HL-60/S4 treated with phorbol 12-myristate 13-acetate at 8.2 ng/mL for 4 days and 3 days (cell line): ENCODE data around the gene UBTF.

ENCODE experiments used
- in situ Hi-C: fragments of 300-500 bp; cut with MboI; formaldehyde crosslinking; loops from 2 replicates; pipeline ENCODE4 v1.15.0; 2022; ENCODE audit warnings: low sequenced_read_pairs

Gene UBTF, protein sequence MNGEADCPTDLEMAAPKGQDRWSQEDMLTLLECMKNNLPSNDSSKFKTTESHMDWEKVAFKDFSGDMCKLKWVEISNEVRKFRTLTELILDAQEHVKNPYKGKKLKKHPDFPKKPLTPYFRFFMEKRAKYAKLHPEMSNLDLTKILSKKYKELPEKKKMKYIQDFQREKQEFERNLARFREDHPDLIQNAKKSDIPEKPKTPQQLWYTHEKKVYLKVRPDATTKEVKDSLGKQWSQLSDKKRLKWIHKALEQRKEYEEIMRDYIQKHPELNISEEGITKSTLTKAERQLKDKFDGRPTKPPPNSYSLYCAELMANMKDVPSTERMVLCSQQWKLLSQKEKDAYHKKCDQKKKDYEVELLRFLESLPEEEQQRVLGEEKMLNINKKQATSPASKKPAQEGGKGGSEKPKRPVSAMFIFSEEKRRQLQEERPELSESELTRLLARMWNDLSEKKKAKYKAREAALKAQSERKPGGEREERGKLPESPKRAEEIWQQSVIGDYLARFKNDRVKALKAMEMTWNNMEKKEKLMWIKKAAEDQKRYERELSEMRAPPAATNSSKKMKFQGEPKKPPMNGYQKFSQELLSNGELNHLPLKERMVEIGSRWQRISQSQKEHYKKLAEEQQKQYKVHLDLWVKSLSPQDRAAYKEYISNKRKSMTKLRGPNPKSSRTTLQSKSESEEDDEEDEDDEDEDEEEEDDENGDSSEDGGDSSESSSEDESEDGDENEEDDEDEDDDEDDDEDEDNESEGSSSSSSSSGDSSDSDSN

DNA sequence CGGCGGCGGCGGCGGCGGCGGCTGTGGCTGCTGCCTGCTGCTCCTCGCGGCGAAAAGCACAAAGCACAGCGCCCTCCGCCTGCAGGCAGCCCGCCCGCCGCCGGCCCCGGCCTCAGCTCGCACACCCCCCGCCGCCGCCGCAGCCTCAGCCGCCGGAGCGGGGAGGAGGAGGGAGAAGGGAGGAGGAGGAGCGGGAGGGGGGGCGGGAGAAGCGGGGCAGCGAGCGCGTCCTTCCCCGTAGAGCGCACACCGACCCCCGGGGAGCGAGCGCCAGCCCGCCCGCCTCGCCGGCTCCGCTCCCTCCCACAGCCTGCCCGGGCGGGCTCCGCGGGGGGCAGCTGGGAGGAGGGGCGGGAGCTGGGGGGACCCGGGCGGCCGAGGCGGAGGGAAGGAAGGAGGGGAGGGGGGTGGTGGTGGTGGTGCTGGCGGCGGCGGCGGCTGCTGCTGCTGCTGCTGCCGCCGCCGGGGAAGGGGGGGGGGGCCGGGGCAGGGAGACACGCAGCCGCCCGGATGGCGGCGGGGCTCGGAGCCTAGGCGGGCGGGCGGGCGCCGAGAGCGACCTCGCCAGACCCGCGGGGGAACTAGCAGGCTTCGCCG lies at the start of gene UBTF:
UBTF (minus strand) TSS at position 60 of the 597 bp plus-strand sequence. CDS start 1,446 bp downstream, outside the sequence.
- in situ Hi-C loops: loop anchor here (10.0 to 25.0 kb wide), 2 partner anchors 105 to 293 kb away; partner anchors contain the start of genes GPATCH8 and SLC25A39

DNA sequence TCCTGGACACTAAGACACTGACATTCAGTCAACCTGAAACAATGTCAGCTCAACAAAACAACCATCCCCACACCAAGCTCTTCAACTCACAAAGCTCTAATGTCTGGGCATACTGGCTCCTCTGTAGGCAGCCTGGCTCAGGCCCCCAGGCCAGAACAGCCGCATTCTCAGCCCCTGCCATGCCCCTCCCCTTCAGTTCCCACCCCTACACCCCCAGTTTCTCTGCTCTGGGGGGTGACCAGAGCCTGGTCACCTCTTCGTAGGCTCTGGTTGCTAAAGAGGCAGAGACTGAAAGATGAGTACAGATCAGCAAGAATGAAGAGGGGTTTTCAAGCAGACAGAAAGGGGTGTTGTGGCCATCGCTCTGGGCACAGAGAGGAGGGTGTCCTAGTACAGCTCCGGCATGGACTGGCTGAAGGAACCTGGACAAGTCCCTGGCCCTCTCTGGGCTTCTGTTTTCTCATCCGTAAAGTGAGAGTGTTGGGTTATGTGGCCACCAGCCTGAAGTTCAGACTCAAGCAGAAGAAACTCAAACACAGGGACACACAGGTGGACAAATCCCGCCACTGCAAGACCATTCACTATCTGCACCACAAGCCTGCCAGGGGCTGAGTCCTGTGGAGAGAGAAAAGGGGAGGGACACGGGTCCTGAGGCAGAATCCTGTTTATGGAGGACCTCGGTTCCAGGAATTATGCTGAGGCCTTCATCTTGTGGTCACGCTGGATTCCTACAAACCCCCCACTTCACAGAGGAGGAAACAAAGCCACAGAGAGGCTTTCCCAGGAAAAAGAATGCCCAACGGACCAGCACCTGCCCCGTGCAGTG lies 49.4 kb upstream of the UBTF start:
- in situ Hi-C loops: no loop called here

DNA sequence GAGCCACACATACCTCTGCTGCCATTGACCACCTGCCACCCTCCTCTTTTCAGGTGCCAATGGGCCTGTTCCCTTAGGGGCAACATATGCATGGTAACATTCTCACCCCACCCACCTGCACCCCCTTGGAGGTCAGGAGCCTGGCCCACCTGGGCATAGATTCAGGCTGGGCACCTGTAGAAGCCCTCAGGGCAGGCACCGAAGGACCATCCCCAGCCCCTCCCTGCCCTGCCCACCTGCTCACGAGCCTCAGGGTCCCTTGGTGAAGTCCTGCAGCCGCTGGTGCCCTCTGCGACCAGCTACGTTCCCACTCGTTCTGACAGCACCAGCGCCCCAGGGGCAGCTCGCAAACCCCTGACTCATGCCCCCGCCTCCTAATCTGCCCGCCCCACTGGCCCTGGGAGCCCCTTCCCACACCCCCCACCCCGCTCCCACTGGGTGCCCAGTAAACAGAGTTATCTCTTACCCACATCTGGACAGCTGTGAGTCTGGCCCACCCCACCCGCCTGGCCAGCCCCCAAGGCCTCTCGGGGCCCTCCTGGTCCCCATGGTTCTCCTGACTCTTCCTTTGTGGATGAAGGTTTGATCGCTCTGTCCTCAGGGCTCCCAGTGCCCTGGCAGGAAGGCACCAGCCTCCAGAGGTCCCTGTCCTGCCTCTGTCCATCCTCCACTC lies 48.5 kb upstream of the UBTF start, which contains the start of gene SLC4A1:
SLC4A1 (minus strand) TSS at position 318 of the 673 bp plus-strand sequence. CDS start 5,269 bp downstream, outside the sequence.
- in situ Hi-C loops: no loop called here

GRCh38 chr17:44267165-44267455 lies 47.6 kb upstream of the UBTF start:
- in situ Hi-C loops: no loop called here

- in situ Hi-C loops: no loop called here
Measured at GRCh38 chr17:44266402-44267164, 47.1 kb upstream of the UBTF start.

DNA sequence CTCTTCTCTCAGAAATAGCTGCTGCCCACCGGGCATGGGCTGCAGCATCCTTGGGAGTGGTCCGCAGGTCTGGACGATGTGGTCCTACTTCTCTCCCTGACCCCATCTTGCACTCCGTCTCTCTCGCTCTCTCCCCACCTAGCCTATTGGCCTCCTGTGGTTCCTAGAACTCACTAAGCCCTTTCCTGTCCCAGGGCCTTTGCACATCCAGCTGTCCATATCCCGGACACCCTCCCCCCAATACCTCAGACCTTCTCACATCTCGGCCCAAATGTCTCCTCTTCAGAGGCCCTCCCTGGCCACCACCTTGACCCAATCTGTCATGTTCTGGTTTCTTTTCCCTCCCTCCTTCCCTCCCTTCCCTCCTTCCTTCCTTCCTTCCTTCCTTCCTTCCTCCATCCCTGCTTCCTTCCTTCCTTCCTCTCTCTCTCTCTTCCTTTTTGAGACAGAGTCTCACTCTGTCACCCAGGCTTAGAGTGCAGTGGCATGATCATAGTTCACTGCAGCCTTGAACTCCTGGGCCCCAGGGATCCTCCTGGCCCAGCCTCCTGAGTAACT lies 43.9 kb upstream of the UBTF start:
- in situ Hi-C loops: no loop called here

- in situ Hi-C loops: no loop called here
Measured at GRCh38 chr17:44262654-44263225, 43.3 kb upstream of the UBTF start.

DNA sequence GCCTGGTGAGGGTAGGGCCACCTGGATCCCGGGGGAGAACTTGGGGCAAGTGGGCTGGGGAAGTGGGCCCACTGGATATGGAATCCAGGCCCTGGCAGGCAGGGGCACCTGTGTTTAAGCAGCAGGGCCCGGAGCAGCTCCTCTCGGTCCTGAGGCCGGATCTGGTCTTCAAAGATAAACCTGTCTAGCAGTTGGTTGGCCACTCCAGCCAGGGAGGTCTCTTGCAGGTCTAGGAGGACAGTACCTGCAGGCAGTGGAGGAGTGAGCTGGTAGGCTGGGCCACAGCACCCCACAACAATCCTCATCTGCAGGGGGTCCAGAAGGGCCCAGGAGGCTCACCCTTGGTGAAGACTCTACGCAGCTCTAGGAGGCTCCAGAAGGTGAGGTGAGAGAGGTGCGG lies 40.8 kb upstream of the UBTF start:
- in situ Hi-C loops: no loop called here

DNA sequence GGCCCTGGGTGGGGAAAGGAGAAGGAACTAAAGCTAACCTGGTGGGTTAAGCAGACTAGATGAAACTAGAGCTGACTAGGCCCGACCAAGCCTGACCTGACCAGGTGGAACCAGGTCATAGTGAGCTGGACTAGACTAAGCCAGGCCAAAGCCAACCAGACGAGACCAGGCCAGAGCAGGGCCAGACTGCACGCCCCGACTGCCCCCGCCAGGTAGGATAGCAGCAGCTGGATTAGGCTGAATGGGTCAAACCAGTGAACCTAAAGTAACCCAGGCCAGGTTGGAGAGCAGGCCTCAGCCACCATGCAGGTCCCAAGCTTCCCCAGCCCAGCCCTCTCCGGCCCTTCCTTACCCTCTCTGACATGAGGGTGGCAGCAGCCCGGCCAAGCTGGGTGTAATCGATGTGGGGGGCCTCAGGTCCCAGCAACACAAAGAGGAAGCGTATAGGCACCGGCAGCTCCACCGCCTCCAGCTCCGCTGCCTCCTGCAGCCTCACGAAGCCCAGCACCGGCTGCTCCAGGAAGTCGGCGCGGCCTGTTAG lies 39.4 kb upstream of the UBTF start:
- in situ Hi-C loops: no loop called here

DNA sequence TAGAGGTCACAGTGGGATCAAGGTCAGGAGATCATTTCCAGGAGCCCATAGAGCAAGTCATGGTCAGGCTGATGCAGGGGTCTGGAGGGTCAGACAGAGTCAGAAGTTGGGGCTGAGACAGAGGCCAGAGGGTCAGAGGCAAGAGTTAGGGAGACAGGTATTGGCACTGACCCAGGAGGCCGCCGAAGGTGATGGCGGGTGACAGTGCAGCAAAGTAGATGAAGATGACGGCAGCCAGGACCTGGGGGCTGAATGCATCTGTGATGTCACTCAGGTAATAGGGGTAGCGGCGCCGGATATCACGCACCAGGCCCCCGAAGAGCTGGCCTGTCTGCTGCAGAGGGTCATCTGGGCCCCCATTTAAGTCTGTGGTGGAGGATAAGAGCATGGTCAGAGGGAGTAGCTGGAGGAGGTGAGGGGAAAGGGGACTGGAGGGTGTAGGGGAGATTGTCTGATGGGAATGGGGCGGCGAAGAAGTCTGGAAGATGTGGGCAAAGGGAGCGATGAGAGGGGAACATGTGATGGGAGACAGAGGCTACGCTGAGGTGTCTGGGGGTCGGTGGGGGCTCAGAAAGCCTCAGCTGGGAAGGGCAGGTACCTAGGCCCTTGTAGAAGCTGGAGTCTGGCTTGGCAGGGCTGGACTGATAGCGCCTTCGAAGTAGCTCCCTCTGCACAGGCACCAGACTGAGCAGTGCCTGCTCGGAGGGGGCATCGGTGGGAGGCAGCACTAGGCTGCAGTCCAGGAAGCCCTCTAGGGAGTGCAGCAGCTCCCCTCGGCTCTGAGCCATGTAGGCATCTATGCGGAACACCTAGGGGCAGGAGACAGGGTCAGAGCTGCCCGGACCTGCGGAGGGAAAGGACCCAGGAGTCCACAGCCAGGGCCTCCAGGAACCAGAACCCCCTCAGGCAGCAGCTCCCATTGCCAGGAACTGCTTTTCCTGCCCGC lies 38.6 kb upstream of the UBTF start:
- in situ Hi-C loops: no loop called here

DNA sequence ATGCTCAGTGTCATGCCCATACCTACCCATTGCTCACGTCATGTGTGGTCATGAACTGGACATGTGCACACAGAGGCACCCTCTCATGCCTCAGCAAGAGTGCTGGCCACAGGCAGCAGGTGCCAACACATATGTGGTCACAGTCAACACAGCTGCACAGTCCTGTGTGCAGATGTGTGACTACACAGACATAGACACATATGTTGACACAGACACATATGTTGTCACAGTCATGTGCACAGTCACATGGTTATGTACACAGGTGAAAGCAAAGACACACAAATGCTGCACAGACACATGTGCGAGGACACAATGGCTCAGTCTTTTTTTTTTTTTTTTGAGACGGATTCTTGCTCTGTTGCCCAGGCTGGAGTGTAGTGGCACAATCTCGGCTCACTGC lies 37.2 kb upstream of the UBTF start:
- in situ Hi-C loops: no loop called here

DNA sequence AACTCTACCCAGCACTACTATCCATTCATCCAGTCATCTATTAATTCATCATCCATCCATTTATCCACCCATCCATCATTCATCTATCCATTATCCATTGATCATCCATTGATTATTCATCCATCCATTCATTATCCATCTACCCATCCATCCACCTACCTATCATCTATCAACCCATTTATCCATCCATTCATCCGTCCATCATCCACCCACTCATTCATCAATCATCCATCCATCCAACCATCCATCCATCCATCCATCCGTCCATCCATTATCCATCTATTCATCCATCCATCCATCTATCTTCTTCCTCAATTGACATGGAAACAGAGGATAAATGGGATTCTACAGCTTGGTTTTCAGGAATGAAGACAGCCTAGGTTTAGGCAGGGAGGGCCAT lies 36.4 kb upstream of the UBTF start:
- in situ Hi-C loops: no loop called here

GRCh38 chr17:44254361-44255095 lies 35.1 kb upstream of the UBTF start:
- in situ Hi-C loops: no loop called here

DNA sequence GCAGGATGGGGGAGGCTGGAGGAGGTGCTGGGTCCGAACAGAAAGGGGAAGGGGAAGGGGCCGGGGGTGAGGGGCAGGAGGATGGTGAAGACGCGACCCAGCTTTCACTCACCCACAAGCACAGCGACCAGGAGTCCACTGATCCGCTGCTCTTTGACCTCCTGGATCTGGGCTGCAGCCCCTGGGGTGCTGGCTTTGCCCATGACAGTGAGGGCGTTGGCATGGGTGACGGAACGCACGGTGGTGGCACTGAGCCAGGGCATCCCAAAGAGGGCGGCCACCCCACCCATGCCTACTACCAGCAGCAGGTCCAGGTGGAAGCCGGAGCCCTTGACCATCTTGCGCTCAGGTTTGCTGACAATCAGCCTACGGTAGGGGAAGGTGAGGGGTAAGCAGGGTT lies 33.5 kb upstream of the UBTF start:
- in situ Hi-C loops: no loop called here

- in situ Hi-C loops: no loop called here
Measured at GRCh38 chr17:44251062-44251461, 31.6 kb upstream of the UBTF start.

DNA sequence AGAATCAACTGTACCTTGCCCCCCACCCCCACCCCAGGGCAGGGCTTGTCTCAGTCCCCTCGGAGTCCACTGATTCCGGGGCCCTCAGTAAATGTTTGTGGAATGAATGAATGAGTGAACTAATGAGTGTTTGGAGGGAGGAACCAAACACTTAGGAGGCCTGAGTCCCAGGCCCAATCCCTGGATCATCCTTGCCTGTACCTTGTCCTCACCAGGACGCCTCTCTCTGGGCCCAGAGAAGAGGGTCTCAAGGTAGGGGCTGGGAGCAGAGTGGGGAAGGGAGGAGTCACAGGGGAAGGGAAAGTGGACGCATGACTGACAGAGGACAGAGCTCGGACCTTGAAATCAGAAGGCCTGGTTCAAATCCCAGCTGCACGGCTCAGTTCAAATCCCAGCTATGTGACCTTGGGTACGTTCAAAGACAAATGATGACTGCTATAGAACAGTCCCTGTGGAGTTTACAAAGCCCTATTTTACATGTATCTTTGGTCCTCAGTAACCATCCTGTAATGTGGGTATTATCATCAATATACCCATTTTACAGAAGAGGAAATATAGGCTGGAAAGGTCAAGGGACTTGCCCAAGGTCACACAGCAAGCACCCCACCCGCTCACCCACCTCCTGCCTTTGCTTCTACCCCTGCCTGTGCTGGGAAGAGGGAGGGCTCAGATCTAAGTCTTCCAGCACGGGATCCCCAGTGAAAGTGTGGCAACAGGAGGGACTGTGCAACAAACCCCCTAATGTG lies 30.2 kb upstream of the UBTF start:
- in situ Hi-C loops: no loop called here
